Ramos (cell line): ENCODE measurements around the gene POLE.
"Not testable (repeated sequence)": the region's sequence is repeated elsewhere in the genome, so short reads cannot be mapped to it uniquely, and the experiment has no call there.

Experiments used
- in situ Hi-C: fragments of 300-500 bp; cut with MboI; formaldehyde crosslinking; loops from one replicate; pipeline ENCODE4 v1.14.3; 2022; ENCODE audit warnings: low sequenced_read_pairs; ENCODE audit not compliant: unreplicated experiment

Gene POLE

GRCh38 chr12:132601171-132601883, 85.8 kb downstream of the POLE start:
- in situ Hi-C loops, result no loop called here

DNA sequence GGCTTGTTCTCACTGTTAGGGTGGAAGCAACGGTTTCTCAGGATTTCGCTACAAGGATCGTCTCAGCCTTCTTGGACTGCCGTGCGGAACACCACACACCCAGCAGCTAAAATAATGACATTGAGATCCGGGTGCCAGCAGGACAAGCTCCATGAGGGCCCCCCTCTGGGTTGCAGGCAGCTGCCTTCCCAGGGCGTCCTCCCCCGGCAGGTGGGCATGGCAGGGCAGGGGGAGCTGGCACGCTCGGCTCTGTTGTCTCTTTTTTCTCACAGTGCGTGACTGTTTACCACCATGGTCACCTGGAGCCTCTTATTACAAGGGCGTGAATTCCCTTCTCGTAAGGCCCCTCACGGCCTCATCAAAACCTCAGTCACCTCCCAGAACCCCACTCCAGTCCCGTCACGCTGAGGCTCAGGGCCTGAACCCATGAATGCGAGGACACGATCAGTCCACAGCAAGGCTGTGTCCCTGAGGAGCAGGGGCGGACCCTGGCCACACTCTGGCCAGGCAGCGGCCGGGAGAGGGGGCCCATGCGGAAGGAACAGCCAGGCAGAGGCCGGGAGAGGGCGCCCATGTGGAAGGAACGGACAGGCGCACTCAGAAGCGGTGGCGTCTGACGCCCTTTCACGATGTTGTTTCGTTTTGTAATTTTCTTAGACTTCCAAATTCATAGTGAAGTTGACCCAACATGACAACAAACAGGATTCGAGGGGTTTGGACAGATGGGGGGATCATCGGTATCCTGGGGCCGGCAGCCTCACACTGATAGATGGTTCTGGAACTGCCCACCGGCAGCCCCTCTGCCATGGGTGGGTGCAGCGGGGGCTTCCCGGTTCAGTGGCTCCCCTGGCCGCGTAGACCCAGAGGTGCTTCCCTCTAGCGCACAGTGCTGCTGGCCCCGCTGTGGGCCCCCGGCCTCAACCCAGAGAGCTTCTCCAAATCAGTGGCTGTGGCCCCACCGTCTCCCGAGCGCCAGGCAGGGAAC, 86.8 kb downstream of the POLE start:
- in situ Hi-C loops, result no loop called here

- in situ Hi-C loops, result not testable (repeated sequence)
These were observed 87.6 kb downstream of the POLE start for GRCh38 chr12:132599502-132599901.

- in situ Hi-C loops, result no loop called here
These were observed 89.5 kb downstream of the POLE start for GRCh38 chr12:132597333-132598316.

DNA sequence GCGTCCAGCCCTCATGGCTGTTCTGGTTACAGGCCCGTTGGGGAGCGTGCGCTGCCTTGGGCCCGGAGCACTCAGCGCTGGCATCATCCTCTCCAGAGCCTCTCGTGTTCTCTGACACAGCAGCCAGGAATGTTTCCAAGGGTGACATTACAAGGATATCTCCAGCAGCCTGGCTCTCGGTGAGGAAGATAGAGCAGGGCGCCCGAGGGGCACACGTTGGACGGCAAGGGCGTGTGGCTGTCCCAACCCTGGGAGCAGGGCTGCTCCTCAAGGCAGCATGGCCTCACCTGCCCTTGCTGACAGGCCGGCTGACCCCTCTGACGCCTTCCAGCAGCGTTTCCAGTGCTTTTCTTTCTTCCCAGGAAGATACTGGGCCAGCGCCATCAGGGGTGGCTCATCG, 91.1 kb downstream of the POLE start:
- in situ Hi-C loops, result no loop called here

GRCh38 chr12:132595183-132595582, 92.0 kb downstream of the POLE start:
- in situ Hi-C loops, result no loop called here

GRCh38 chr12:132593938-132594358, 93.2 kb downstream of the POLE start:
- in situ Hi-C loops, result no loop called here

DNA sequence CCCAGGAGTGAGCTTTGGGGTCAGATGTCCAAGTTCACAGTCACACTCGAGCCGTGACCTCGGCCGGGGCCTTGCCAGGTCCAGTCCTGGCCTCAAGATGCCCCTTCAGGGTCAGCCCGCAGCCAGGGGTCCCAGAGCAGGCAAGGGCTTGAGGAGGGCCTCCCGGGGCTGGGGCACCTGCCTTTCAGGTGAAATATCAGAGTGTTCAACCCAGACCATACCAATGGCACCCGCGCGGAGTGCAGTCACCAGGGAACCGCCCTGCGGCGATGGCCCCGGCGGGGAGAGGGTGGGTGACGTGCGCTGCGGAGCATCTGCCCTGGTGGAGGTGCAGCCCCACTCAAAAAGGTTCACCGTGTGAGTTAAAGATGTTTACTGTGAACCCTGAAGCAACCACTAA, 93.6 kb downstream of the POLE start:
- in situ Hi-C loops, result no loop called here

DNA sequence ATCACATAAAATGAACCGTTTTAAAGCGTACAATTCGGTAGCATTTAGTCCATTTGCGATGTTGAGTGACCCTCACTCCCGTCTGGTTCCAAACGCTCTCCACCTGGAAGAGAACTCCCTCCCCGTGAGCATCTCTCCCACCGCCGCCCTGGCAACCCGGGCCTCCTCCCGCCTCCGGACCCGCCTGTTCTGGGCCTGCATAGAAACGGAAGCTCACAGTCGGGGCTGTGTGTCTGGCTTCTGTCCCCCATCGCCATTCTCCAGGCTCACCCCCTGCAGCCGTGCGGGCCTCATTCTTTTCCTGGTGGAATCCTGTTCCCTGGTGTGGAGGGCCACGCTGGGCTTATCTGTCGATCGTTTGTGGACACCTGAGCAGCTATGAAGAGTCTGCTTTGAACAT, 94.1 kb downstream of the POLE start:
- in situ Hi-C loops, result no loop called here

DNA sequence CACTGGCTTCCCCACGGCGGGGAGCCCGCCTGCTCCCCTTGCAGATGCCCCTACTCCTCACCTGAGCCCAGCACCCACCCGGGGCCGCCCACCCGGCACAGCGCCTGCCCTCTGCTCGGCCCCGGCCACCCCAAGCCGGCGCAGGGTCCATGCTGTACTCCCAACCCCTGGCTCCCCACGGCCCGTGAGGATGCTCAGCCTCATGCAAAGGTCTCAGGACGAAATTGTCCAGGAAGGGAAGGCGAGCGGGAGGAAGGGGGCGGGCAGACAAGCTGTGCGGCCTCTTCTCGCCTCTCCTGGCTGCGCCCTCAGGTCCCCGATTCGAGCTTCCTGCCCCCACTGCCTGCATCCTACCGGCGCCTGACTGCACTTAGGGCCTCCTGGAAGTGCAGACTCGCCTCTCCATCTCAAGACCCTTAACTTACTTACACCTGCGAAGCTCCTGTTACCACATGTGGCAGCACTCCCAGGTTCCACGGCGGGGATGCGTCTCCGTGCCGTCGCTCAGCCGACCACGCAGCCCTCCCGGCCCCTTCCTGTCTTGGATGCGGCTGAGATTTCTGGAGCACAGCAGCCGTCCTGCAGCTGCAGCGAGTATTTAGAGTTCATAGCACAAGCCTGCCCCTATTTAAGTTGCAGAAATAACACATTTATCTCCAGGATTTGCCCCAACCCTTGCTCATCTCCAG, 94.7 kb downstream of the POLE start:
- in situ Hi-C loops, result no loop called here

GRCh38 chr12:132591107-132591935, 95.8 kb downstream of the POLE start:
- in situ Hi-C loops, result no loop called here

GRCh38 chr12:132588821-132589669, 98.1 kb downstream of the POLE start:
- in situ Hi-C loops, result no loop called here

GRCh38 chr12:132588319-132588718, 98.8 kb downstream of the POLE start:
- in situ Hi-C loops, result no loop called here

GRCh38 chr12:132587781-132588180, 99.4 kb downstream of the POLE start:
- in situ Hi-C loops, result no loop called here

- in situ Hi-C loops, result no loop called here
These were observed 100.2 kb downstream of the POLE start for GRCh38 chr12:132586929-132587328.

DNA sequence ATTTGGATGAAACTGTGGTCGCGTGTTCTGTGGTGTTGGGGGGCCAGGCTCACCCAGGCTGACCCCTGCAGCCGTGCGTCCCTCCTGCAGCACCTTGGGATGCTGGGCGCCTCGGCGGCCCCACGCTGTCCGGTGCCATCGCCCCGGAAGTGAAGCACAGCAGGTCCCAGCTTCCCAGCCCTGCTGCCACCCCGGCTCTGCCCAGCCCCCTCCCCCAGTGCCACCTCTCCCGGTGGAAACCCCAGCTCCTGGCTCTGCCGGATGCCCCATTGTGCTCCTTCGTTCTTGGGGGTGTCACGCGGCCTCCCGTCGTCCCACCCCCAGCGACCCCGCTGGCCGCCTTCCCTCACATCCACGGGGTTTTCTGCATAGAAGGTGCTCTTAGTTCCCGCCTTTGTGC, 102.0 kb downstream of the POLE start:
- in situ Hi-C loops, result no loop called here

DNA sequence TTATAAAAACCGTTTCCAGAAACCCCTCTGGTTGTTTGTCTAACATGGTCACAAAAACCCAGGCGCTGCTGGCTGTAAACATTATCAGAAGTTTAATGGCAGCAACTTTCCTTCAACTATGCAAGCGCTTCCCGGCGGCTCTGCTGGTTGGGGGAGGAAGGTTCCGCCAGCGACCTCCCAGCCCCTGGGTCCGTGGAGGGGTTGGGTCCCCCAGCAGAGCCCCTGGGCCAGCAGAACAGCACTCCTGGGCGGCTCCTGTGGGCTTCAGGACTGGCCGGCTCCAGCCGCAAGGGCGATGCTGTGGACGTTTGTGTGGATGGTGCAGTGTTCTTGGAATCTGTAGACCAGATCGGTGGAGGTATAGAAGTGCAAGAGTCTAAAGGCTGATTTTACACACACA, 102.7 kb downstream of the POLE start:
- in situ Hi-C loops, result no loop called here

DNA sequence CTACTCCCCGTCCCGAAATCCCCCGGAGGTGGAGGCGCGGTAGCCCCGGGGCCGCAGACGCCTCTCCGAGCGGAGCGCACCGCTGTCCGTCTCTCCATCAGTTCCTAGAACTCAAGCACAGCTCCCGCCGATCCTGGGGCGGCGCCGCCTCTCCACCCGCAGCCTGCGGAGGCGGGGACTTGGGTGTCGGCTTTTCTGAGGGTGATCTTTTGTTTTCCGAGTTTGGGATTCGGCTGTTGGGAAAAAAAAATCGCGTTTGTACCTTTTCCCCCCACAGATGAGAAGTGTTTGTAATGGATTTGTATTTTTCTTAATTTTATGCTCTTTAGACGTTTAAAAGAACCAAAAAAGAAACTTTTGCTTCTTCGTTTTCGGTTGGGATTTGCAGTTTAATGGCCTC, 103.4 kb downstream of the POLE start:
- in situ Hi-C loops, result no loop called here
